ENCODE data around the gene HSFX3. TPM values are rescaled to one million over a fixed set of nuclear protein-coding genes. Genes with fewer than 3 reads are reported as not detected.
"Not testable (repeated sequence)": the region's sequence is repeated elsewhere in the genome, so short reads cannot be mapped to it uniquely, and the experiment has no call there.

Gene HSFX3
- total and polyA plus RNA-seq, 2 of the 8 experiments (the other 6 are each of a cell fraction or from before 2014, with no cell fraction given) = not detected

- POLR2A ChIA-PET (ENCODE audit: partially characterized antibody) = interaction anchor here (1.0 kb wide), 1 partner anchor 295 kb away, joined by 3 read pairs; no protein-coding TSS in a partner anchor
- H4K91ac ChIP-seq (replicated peaks; ENCODE audit: insufficient read length, low read length); CTCF ChIA-PET (ENCODE audit: partially characterized antibody); H2BK12ac ChIP-seq (ENCODE audit: low read depth, low read length); H3K9ac ChIP-seq (replicated peaks in 1 of 4; ENCODE audit: extremely low read depth in 1 of 4, low read depth in 3 of 4, low read length in 3 of 4); H2BK5ac ChIP-seq (ENCODE audit: low read depth, low read length); H2BK15ac ChIP-seq (ENCODE audit: low read length); H4K8ac ChIP-seq (ENCODE audit: extremely low read depth, insufficient read depth, low read length); H2BK120ac ChIP-seq (replicated peaks; ENCODE audit: low read depth, low read length); H4K5ac ChIP-seq (ENCODE audit: insufficient read length, low read depth, low read length); H3K4me1 ChIP-seq (replicated peaks in 1 of 4; ENCODE audit: control insufficient read depth in 3 of 4, insufficient read depth in 4 of 4, low read length in 3 of 4); H3K36me3 ChIP-seq (ENCODE audit: control insufficient read depth in 2 of 4, insufficient read depth in 4 of 4, low read length in 3 of 4); H3K23ac ChIP-seq (ENCODE audit: insufficient read length); H3K79me1 ChIP-seq (ENCODE audit: low read depth, low read length); H3K4ac ChIP-seq (replicated peaks; ENCODE audit: insufficient read length, low read depth, low read length); H3K27ac ChIP-seq (ENCODE audit: low read depth, low read length); H3K23me2 ChIP-seq (ENCODE audit: low read depth, low read length); H3K18ac ChIP-seq (ENCODE audit: extremely low read depth, low read length); H3K9me3 ChIP-seq (ENCODE audit: insufficient read depth in 2 of 2, low read depth in 1 of 2, low read length in 1 of 2); H3K79me2 ChIP-seq (ENCODE audit: control insufficient read depth in 1 of 2, insufficient read depth in 2 of 2, low read length in 2 of 2); H3K4me2 ChIP-seq (ENCODE audit: insufficient read depth in 1 of 2, low read depth in 2 of 2, low read length in 2 of 2); H4K20me1 ChIP-seq (replicated peaks in 1 of 2; ENCODE audit: control insufficient read depth in 1 of 2, insufficient read depth in 2 of 2, low read length in 2 of 2); DNase-seq (ENCODE audit: low read depth in 1 of 2, low spot score in 2 of 2); H3K14ac ChIP-seq (ENCODE audit: insufficient read length); H3K4me3 ChIP-seq (ENCODE audit: extremely low read depth in 1 of 4, insufficient read depth in 2 of 4, low read depth in 3 of 4, low read length in 4 of 4); H2BK20ac ChIP-seq (ENCODE audit: low read length); H2AK5ac ChIP-seq (ENCODE audit: low read depth, low read length); H2AFZ ChIP-seq (ENCODE audit: low read length); FAIRE-seq; H3K27me3 ChIP-seq (replicated peaks in 1 of 4; ENCODE audit: control insufficient read depth in 3 of 4, extremely low read depth in 1 of 4, insufficient read depth in 3 of 4, low read length in 3 of 4); H3K56ac ChIP-seq (replicated peaks; ENCODE audit: insufficient read length, low read depth, low read length): not testable (repeated sequence)
- 65% methylated on average over 2 of the region's 3 CpGs; no CpG with 5 or more reads in 1 of the 2 experiments for WGBS, 2 experiments (ENCODE audit: extremely low coverage in 1 of 2, insufficient coverage in 1 of 2, insufficient read length in 1 of 2, insufficient replicate concordance in 2 of 2, low coverage in 1 of 2, low lambda C conversion rate in 2 of 2, missing lambda C conversion rate in 1 of 2)
Measured at GRCh38 chrX:149534926-149535602, 14.7 kb downstream of the HSFX3 start.

GRCh38 chrX:149533999-149534398 is 15.7 kb downstream of the HSFX3 start:
- 100% methylated on average over 2 of the region's 11 CpGs; no CpG with 5 or more reads in 1 of the 2 experiments for WGBS, 2 experiments (ENCODE audit: extremely low coverage in 1 of 2, insufficient coverage in 1 of 2, insufficient read length in 1 of 2, insufficient replicate concordance in 2 of 2, low coverage in 1 of 2, low lambda C conversion rate in 2 of 2, missing lambda C conversion rate in 1 of 2)
- H3K23me2 ChIP-seq (ENCODE audit: low read depth, low read length); H2BK12ac ChIP-seq (ENCODE audit: low read depth, low read length); H3K23ac ChIP-seq (ENCODE audit: insufficient read length); H3K18ac ChIP-seq (ENCODE audit: extremely low read depth, low read length); H3K9ac ChIP-seq (replicated peaks in 1 of 4; ENCODE audit: extremely low read depth in 1 of 4, low read depth in 3 of 4, low read length in 3 of 4); FAIRE-seq; H4K20me1 ChIP-seq (replicated peaks in 1 of 2; ENCODE audit: control insufficient read depth in 1 of 2, insufficient read depth in 2 of 2, low read length in 2 of 2); H2BK15ac ChIP-seq (ENCODE audit: low read length); DNase-seq (ENCODE audit: low read depth in 1 of 2, low spot score in 2 of 2); CTCF ChIA-PET (ENCODE audit: partially characterized antibody); H3K4ac ChIP-seq (replicated peaks; ENCODE audit: insufficient read length, low read depth, low read length); H3K4me1 ChIP-seq (replicated peaks in 1 of 4; ENCODE audit: control insufficient read depth in 3 of 4, insufficient read depth in 4 of 4, low read length in 3 of 4); H3K79me1 ChIP-seq (ENCODE audit: low read depth, low read length); H3K9me3 ChIP-seq (ENCODE audit: insufficient read depth in 2 of 2, low read depth in 1 of 2, low read length in 1 of 2); H2AK5ac ChIP-seq (ENCODE audit: low read depth, low read length); H2BK20ac ChIP-seq (ENCODE audit: low read length); H3K27ac ChIP-seq (ENCODE audit: low read depth, low read length); H4K5ac ChIP-seq (ENCODE audit: insufficient read length, low read depth, low read length); H4K8ac ChIP-seq (ENCODE audit: extremely low read depth, insufficient read depth, low read length); H3K79me2 ChIP-seq (ENCODE audit: control insufficient read depth in 1 of 2, insufficient read depth in 2 of 2, low read length in 2 of 2); H4K91ac ChIP-seq (replicated peaks; ENCODE audit: insufficient read length, low read length); H3K56ac ChIP-seq (replicated peaks; ENCODE audit: insufficient read length, low read depth, low read length); H3K4me2 ChIP-seq (ENCODE audit: insufficient read depth in 1 of 2, low read depth in 2 of 2, low read length in 2 of 2); H3K27me3 ChIP-seq (replicated peaks in 1 of 4; ENCODE audit: control insufficient read depth in 3 of 4, extremely low read depth in 1 of 4, insufficient read depth in 3 of 4, low read length in 3 of 4); H3K14ac ChIP-seq (ENCODE audit: insufficient read length); H3K36me3 ChIP-seq (ENCODE audit: control insufficient read depth in 2 of 4, insufficient read depth in 4 of 4, low read length in 3 of 4); H2AFZ ChIP-seq (ENCODE audit: low read length); H3K4me3 ChIP-seq (ENCODE audit: extremely low read depth in 1 of 4, insufficient read depth in 2 of 4, low read depth in 3 of 4, low read length in 4 of 4); H2BK5ac ChIP-seq (ENCODE audit: low read depth, low read length); POLR2A ChIA-PET (ENCODE audit: partially characterized antibody); H2BK120ac ChIP-seq (replicated peaks; ENCODE audit: low read depth, low read length): not testable (repeated sequence)
